GM23338 (cell line): ENCODE results near the gene BTBD9.

Experiments
- CTCF ChIP-seq, 2 experiments: fragments of 200-600 bp in 1 of 2; sonication (generic) in 1 of 2; conservative IDR thresholded peaks; 2 replicates each; pipeline versions ENCODE4 v1.5.1 to v1.6.1; 2016 to 2017; ENCODE audit warnings: antibody characterized with exemption in 2 of 2, low read depth in 2 of 2, mild to moderate bottlenecking in 2 of 2, moderate library complexity in 1 of 2
- ETS1 ChIP-seq: IDR thresholded peaks from 2 replicates; pipeline ENCODE4 v1.6.1; 2016; ENCODE audit warnings: antibody characterized with exemption
- EZH2phosphoT487 ChIP-seq: fragments of 200-600 bp; sonication (generic); IDR thresholded peaks from one replicate; pipeline ENCODE4 v1.8.1; 2018; ENCODE audit warnings: antibody characterized with exemption; ENCODE audit not compliant: unreplicated experiment
- POLR2AphosphoS5 ChIP-seq: IDR thresholded peaks from 2 replicates; pipeline ENCODE4 v1.6.1; 2016; ENCODE audit warnings: antibody characterized with exemption, low read depth
- REST ChIP-seq: IDR thresholded peaks from one replicate; pipeline ENCODE4 v1.6.1; 2018; ENCODE audit warnings: antibody characterized with exemption; ENCODE audit not compliant: unreplicated experiment

DNA sequence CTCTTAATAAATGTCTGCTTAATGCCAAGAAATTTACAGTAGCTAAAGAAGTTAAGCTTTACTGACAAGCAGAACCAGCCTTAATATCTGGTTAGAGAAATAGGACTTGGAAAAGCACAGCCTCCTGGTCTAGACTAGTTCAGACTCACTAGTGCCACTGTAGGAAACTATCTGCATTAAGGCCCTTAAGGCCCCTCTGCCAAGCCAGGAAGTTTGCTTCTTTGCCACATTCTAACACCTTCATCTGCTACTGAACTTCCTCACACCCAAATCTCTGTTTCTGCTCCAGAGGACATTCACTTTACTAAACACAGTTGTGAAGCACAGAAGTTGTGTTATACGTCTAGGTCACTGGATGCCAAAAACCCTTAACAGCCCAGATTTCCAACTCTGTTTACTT is 302.8 kb downstream of the BTBD9 start:
- TF ChIP-seq POLR2AphosphoS5 (no peak), EZH2phosphoT487 (no peak), CTCF (conservative IDR thresholded peaks at IDR 0.05; ENCODE audit: low read depth in 2 of 2) (no peak), REST (no peak), ETS1 (no peak)
